Liver (tissue), 9 donors: ENCODE data around the gene SHMT2. TPM values are rescaled to one million over a fixed set of nuclear protein-coding genes. Genes with fewer than 3 reads are reported as not detected.

ENCODE experiments used
- DNase-seq: peaks from one replicate; pipeline ENCODE4 v3.0.0-alpha.2; 2017; ENCODE audit warnings: low spot score
- H3K27ac ChIP-seq, 2 donors: one replicate each; pipeline ENCODE4 v1.7.0; 2013; ENCODE audit warnings: inconsistent platforms in 2 of 2, low read length in 2 of 2, control low read depth in 1 of 2, low read depth in 1 of 2, mild to moderate bottlenecking in 1 of 2
- H3K27me3 ChIP-seq, 4 donors: one replicate each; pipeline versions ENCODE4 v1.6.1 to v1.7.0; 2013; ENCODE audit warnings: low read length in 3 of 4, inconsistent platforms in 1 of 4, mild to moderate bottlenecking in 1 of 4, moderate library complexity in 1 of 4; ENCODE audit not compliant: control insufficient read depth in 4 of 4, insufficient read depth in 4 of 4
- H3K36me3 ChIP-seq, 4 donors: one replicate each; pipeline versions ENCODE4 v1.6.1 to v1.7.0; 2013; ENCODE audit warnings: low read length in 3 of 4, mild to moderate bottlenecking in 3 of 4, low read depth in 1 of 4, moderate library complexity in 1 of 4; ENCODE audit not compliant: control insufficient read depth in 4 of 4, insufficient read depth in 3 of 4
- H3K4me1 ChIP-seq, 4 donors: one replicate each; pipeline versions ENCODE4 v1.6.1 to v1.7.0; 2013; ENCODE audit warnings: low read length in 3 of 4, mild to moderate bottlenecking in 3 of 4, moderate library complexity in 1 of 4; ENCODE audit not compliant: control insufficient read depth in 4 of 4, insufficient read depth in 4 of 4
- H3K4me3 ChIP-seq, 3 donors: one replicate each; pipeline versions ENCODE4 v1.6.1 to v1.7.0; 2013; ENCODE audit warnings: low read length in 3 of 3, control low read depth in 1 of 3, low read depth in 1 of 3, mild to moderate bottlenecking in 1 of 3
- H3K9ac ChIP-seq, 2 donors: one replicate each; pipeline ENCODE4 v1.7.0; 2013; ENCODE audit warnings: low read length in 2 of 2, mild to moderate bottlenecking in 2 of 2, moderate library complexity in 2 of 2, control low read depth in 1 of 2, low read depth in 1 of 2
- H3K9me3 ChIP-seq, 4 donors: one replicate each; pipeline versions ENCODE4 v1.6.1 to v1.7.0; 2013; ENCODE audit warnings: low read length in 3 of 4; ENCODE audit not compliant: control insufficient read depth in 4 of 4
- ATF3 ChIP-seq: IDR thresholded peaks from 2 replicates; pipeline ENCODE4 v1.6.1; 2016; ENCODE audit warnings: antibody characterized with exemption
- CTCF ChIP-seq: fragments of 150-350 bp; IDR thresholded peaks from 2 replicates; pipeline ENCODE4 v1.5.1; 2017; ENCODE audit warnings: improper control_type of control experiment, low read depth, low read length; ENCODE audit not compliant: missing input control
- EGR1 ChIP-seq, 2 donors: IDR thresholded peaks; 2 replicates each; pipeline ENCODE4 v1.6.1; 2016 to 2018; ENCODE audit warnings: antibody characterized with exemption in 2 of 2, low read depth in 2 of 2
- FOXA1 ChIP-seq: IDR thresholded peaks from 2 replicates; pipeline ENCODE4 v1.6.1; 2016; ENCODE audit warnings: antibody characterized with exemption
- FOXA2 ChIP-seq: IDR thresholded peaks from 2 replicates; pipeline ENCODE4 v1.6.1; 2016; ENCODE audit warnings: antibody characterized with exemption
- GABPA ChIP-seq, 2 donors: IDR thresholded peaks in 1 of 2; conservative IDR thresholded peaks in 1 of 2; 2 replicates each; pipeline ENCODE4 v1.6.1; 2016; ENCODE audit warnings: antibody characterized with exemption in 2 of 2, mild to moderate bottlenecking in 1 of 2, moderate library complexity in 1 of 2
- HNF4A ChIP-seq, 2 donors: conservative IDR thresholded peaks; 2 replicates each; pipeline ENCODE4 v1.6.1; 2016; ENCODE audit warnings: antibody characterized with exemption in 2 of 2, mild to moderate bottlenecking in 2 of 2
- HNF4G ChIP-seq: IDR thresholded peaks from 2 replicates; pipeline ENCODE4 v1.6.1; 2016; ENCODE audit warnings: antibody characterized with exemption
- JUND ChIP-seq, 2 donors: IDR thresholded peaks; 2 replicates each; pipeline ENCODE4 v1.6.1; 2016; ENCODE audit warnings: antibody characterized with exemption in 2 of 2
- MAX ChIP-seq: IDR thresholded peaks from 2 replicates; pipeline ENCODE4 v1.6.1; 2016; ENCODE audit warnings: antibody characterized with exemption
- NR2F2 ChIP-seq: IDR thresholded peaks from 2 replicates; pipeline ENCODE4 v1.6.1; 2016; ENCODE audit warnings: antibody characterized with exemption
- RAD21 ChIP-seq, 2 donors: IDR thresholded peaks; 2 replicates each; pipeline ENCODE4 v1.6.1; 2016; ENCODE audit warnings: antibody characterized with exemption in 2 of 2, mild to moderate bottlenecking in 2 of 2
- REST ChIP-seq: IDR thresholded peaks from 2 replicates; pipeline ENCODE4 v1.6.1; 2016; ENCODE audit warnings: antibody characterized with exemption, mild to moderate bottlenecking
- RXRA ChIP-seq, 2 donors: IDR thresholded peaks; 2 replicates each; pipeline ENCODE4 v1.6.1; 2017 to 2018; ENCODE audit warnings: antibody characterized with exemption in 2 of 2, mild to moderate bottlenecking in 1 of 2
- SP1 ChIP-seq: IDR thresholded peaks from 2 replicates; pipeline ENCODE4 v1.6.1; 2018; ENCODE audit warnings: antibody characterized with exemption, mild to moderate bottlenecking
- TAF1 ChIP-seq: conservative IDR thresholded peaks from 2 replicates; pipeline ENCODE4 v1.6.1; 2016; ENCODE audit warnings: antibody characterized with exemption, mild to moderate bottlenecking
- YY1 ChIP-seq: IDR thresholded peaks from 2 replicates; pipeline ENCODE4 v1.6.1; 2016; ENCODE audit warnings: antibody characterized with exemption, mild to moderate bottlenecking
- ZBTB33 ChIP-seq: IDR thresholded peaks from 2 replicates; pipeline ENCODE4 v1.6.1; 2016; ENCODE audit warnings: antibody characterized with exemption
- WGBS: extraction: QIAGEN DNeasy Blood & Tissue Kit; methylation state at CpG from one replicate; pipeline ENCODE4 v1.1.7; 2013; 5-methylcytosine and 5-hydroxymethylcytosine counted together
- polyA plus RNA-seq, 2 donors: library from polyadenylated mRNA; stranded (reverse) in 1 of 2; unstranded in 1 of 2; fragments of 200-250 nt in 1 of 2; fragments of >200 nt in 1 of 2; fragmentation: Nextera tagmentation in 1 of 2; extraction: Ambion mirVana in 1 of 2; gene quantifications; one replicate each; pipeline versions ENCODE4 v1.2.1 to v1.2.3, GENCODE V29; 2013 to 2015
- total RNA-seq, 2 donors: library from RNA; depleted of rRNA; stranded (reverse); fragments of >200 nt; gene quantifications; one replicate each; pipeline ENCODE4 v1.2.3, GENCODE V29; 2014
- donor health status: healthy.
- donor health status: healthy.
- donor health status: healthy.
- donor health status: healthy.
- donor health status: healthy.

SHMT2 gene
- total and polyA plus RNA-seq, 4 donors = 66.7 to 276 (median 179) TPM

- TF ChIP-seq REST = no peak
- no peak for TF ChIP-seq NR2F2
- TF ChIP-seq HNF4A (conservative IDR thresholded peaks at IDR 0.05) = no peak
These were observed 49.2 kb downstream of the SHMT2 start (continued) for GRCh38 chr12:57278465-57279381.

GRCh38 chr12:57280211-57281062 lies 50.9 kb downstream of the SHMT2 start:
- Histone ChIP-seq H3K4me3 (no peak overlapping the region), H3K27ac (peak overlapping the region; percentile 65 to 77), H3K27me3 (no peaks in the 10 kb centered on the region), H3K36me3 (peaks cover 2 to 50% (median 42%) of the 10 kb centered on the region in 4 donors), H3K9ac (no peak overlapping the region), H3K9me3 (no peaks in the 10 kb centered on the region), H3K4me1 (peaks cover 0 to 4% (median 3%) of the 10 kb centered on the region in 4 donors)
- no peak for DNase-seq
- 73% methylated on average over 9 of the region's 9 CpGs for WGBS
- TF ChIP-seq SP1 (peak; percentile 58), EGR1 (IDR thresholded peaks at IDR 0.05; ENCODE audit: low read depth in 2 of 2) (peak; percentile 91 to 92), REST (no peak), GABPA (IDR thresholded peaks at IDR 0.05 in 1 of 2, conservative IDR thresholded peaks at IDR 0.05 in 1 of 2) (peak in 1 of 2 donors; percentile 28), HNF4A (conservative IDR thresholded peaks at IDR 0.05) (peak; percentile 52 to 77), ZBTB33 (no peak), JUND (IDR thresholded peaks at IDR 0.05) (peak; percentile 99), RAD21 (IDR thresholded peaks at IDR 0.05) (peak; percentile 12 to 13), FOXA2 (peak; percentile 25), FOXA1 (no peak), CTCF (no peak), ATF3 (peak; percentile 96), NR2F2 (no peak), YY1 (peak; percentile 16), RXRA (IDR thresholded peaks at IDR 0.05) (peak in 1 of 2 donors; percentile 30), HNF4G (no peak), TAF1 (no peak), MAX (no peak)
